SJSA1 (cell line): ENCODE data around the gene RBM11. TPM values are rescaled to one million over a fixed set of nuclear protein-coding genes. Genes with fewer than 3 reads are reported as not detected.
A peak's percentile ranks its signal among the peaks of the same experiment; 100 is the strongest.
"Not testable (repeated sequence)": the region's sequence is repeated elsewhere in the genome, so short reads cannot be mapped to it uniquely, and the experiment has no call there.

Experiments
- DNase-seq, 2 experiments: peaks; one replicate each; pipeline ENCODE4 v3.0.0-alpha.2; 2015 to 2020; ENCODE audit warnings: low spot score in 2 of 2, low read depth in 1 of 2
- H3K27ac ChIP-seq: fragments of 250-450 bp; sonication (Bioruptor Pico); 2 replicates; pipeline ENCODE4 v1.5.1; 2020; ENCODE audit warnings: mild to moderate bottlenecking, moderate library complexity
- H3K27me3 ChIP-seq: fragments of 250-450 bp; sonication (Bioruptor Pico); replicated peaks from 2 replicates; pipeline ENCODE4 v1.5.1; 2020; ENCODE audit warnings: mild to moderate bottlenecking, moderate library complexity
- H3K36me3 ChIP-seq: fragments of 250-450 bp; sonication (Bioruptor Pico); 2 replicates; pipeline ENCODE4 v1.5.1; 2020; ENCODE audit warnings: mild to moderate bottlenecking
- H3K4me1 ChIP-seq: fragments of 250-450 bp; sonication (Bioruptor Pico); replicated peaks from 2 replicates; pipeline ENCODE4 v1.6.1; 2021; ENCODE audit warnings: mild to moderate bottlenecking
- H3K4me3 ChIP-seq: fragments of 250-450 bp; sonication (Bioruptor Pico); 2 replicates; pipeline ENCODE4 v1.5.1; 2020; ENCODE audit warnings: mild to moderate bottlenecking
- H3K9me3 ChIP-seq: fragments of 250-450 bp; sonication (Bioruptor Pico); replicated peaks from 2 replicates; pipeline ENCODE4 v1.5.1; 2020; ENCODE audit warnings: mild to moderate bottlenecking
- total RNA-seq: library from RNA; depleted of rRNA; stranded (reverse); fragments of >200 nt; shearing (Covaris generic); gene quantifications from 2 replicates; pipeline ENCODE4 v1.2.3, GENCODE V29; 2014; rRNA removed

The RBM11 gene
- total RNA-seq: not detected in 2 replicates

- Histone ChIP-seq H3K4me1 (no peaks in the 10 kb centered on the region), H3K9me3 (no peaks in the 10 kb centered on the region), H3K27ac (no peak within 1 kb of the TSS), H3K36me3 (no peaks in the 10 kb centered on the region), H3K4me3 (peak within 1 kb of the TSS; percentile 6; the same call in 1 of the 2 replicates), H3K27me3 (no peaks in the 10 kb centered on the region)
- peak; percentile 16 to 44 for DNase-seq
Observed at GRCh38 chr21:14215971-14216641, at the start of gene RBM11. TSS of gene RBM11 (plus strand) at chr21:14216157. CDS start at chr21:14216187, 30 bp downstream.

- H3K4me3 ChIP-seq, DNase-seq: not testable (repeated sequence)
Observed at GRCh38 chr21:14166463-14167223, 49.3 kb upstream of the RBM11 start.

GRCh38 chr21:14206222-14206621 lies 9.7 kb upstream of the RBM11 start:
- H3K9me3 ChIP-seq: no peaks in the 10 kb centered on the region
- H3K4me3 ChIP-seq: no peak overlapping the region
- H3K27ac ChIP-seq: no peak overlapping the region
- H3K4me1 ChIP-seq: no peaks in the 10 kb centered on the region
- DNase-seq: no peak
- H3K27me3 ChIP-seq: no peaks in the 10 kb centered on the region
- no peaks in the 10 kb centered on the region for H3K36me3 ChIP-seq

More at GRCh38 chr21:14166463-14167223, 49.3 kb upstream of the RBM11 start:
- H3K27me3 ChIP-seq, H3K27ac ChIP-seq, H3K4me1 ChIP-seq, H3K9me3 ChIP-seq, H3K36me3 ChIP-seq: not testable (repeated sequence)

GRCh38 chr21:14210738-14211137 lies 5.2 kb upstream of the RBM11 start, which contains the start of gene LIPI:
TSS of gene LIPI (minus strand) at chr21:14210955. CDS start at chr21:14210845, 110 bp downstream.
- Histone ChIP-seq H3K36me3 (no peaks in the 10 kb centered on the region), H3K4me3 (no peak within 1 kb of the TSS), H3K9me3 (no peaks in the 10 kb centered on the region), H3K27ac (no peak within 1 kb of the TSS), H3K4me1 (no peaks in the 10 kb centered on the region), H3K27me3 (no peaks in the 10 kb centered on the region)
- DNase-seq: no peak

- Histone ChIP-seq H3K4me3 (no peak overlapping the region), H3K4me1 (no peaks in the 10 kb centered on the region), H3K27ac (no peak overlapping the region), H3K27me3 (no peaks in the 10 kb centered on the region), H3K9me3 (no peaks in the 10 kb centered on the region), H3K36me3 (no peaks in the 10 kb centered on the region)
- no peak for DNase-seq
Observed at GRCh38 chr21:14213164-14213563, 2.8 kb upstream of the RBM11 start.

GRCh38 chr21:14223365-14223764 lies 7.4 kb downstream of the RBM11 start:
- Histone ChIP-seq H3K27me3 (no peaks in the 10 kb centered on the region), H3K9me3 (no peaks in the 10 kb centered on the region), H3K4me1 (no peaks in the 10 kb centered on the region), H3K27ac (no peak overlapping the region), H3K4me3 (no peak overlapping the region), H3K36me3 (no peaks in the 10 kb centered on the region)
- no peak for DNase-seq

GRCh38 chr21:14229399-14229798 lies 13.4 kb downstream of the RBM11 start:
- H3K27me3 ChIP-seq: no peaks in the 10 kb centered on the region
- no peak overlapping the region for H3K27ac ChIP-seq
- H3K4me1 ChIP-seq: no peaks in the 10 kb centered on the region
- no peaks in the 10 kb centered on the region for H3K9me3 ChIP-seq
- DNase-seq: no peak
- H3K36me3 ChIP-seq: no peaks in the 10 kb centered on the region
- H3K4me3 ChIP-seq: no peak overlapping the region

- no peak for DNase-seq
- Histone ChIP-seq H3K4me3 (no peak overlapping the region), H3K27ac (no peak overlapping the region), H3K9me3 (no peaks in the 10 kb centered on the region), H3K36me3 (no peaks in the 10 kb centered on the region), H3K27me3 (no peaks in the 10 kb centered on the region), H3K4me1 (no peaks in the 10 kb centered on the region)
Observed at GRCh38 chr21:14235101-14235500, 19.1 kb downstream of the RBM11 start.

- no peak for DNase-seq
- Histone ChIP-seq H3K9me3 (no peaks in the 10 kb centered on the region), H3K36me3 (no peaks in the 10 kb centered on the region), H3K27ac (no peak overlapping the region), H3K4me3 (no peak overlapping the region), H3K4me1 (no peaks in the 10 kb centered on the region), H3K27me3 (no peaks in the 10 kb centered on the region)
Observed at GRCh38 chr21:14236180-14236579, 20.2 kb downstream of the RBM11 start.

- Histone ChIP-seq H3K27me3 (no peaks in the 10 kb centered on the region), H3K9me3 (no peaks in the 10 kb centered on the region; the same call in 1 of the 2 replicates), H3K36me3 (no peaks in the 10 kb centered on the region), H3K27ac (no peak overlapping the region), H3K4me3 (no peak overlapping the region), H3K4me1 (no peaks in the 10 kb centered on the region)
- no peak for DNase-seq
Observed at GRCh38 chr21:14239281-14239680, 23.3 kb downstream of the RBM11 start.

- no peak for DNase-seq
- Histone ChIP-seq H3K27me3 (no peaks in the 10 kb centered on the region), H3K36me3 (no peaks in the 10 kb centered on the region), H3K27ac (no peak overlapping the region), H3K4me1 (no peaks in the 10 kb centered on the region), H3K4me3 (no peak overlapping the region), H3K9me3 (no peaks in the 10 kb centered on the region; the same call in 1 of the 2 replicates)
Observed at GRCh38 chr21:14241297-14241696, 25.3 kb downstream of the RBM11 start.

- DNase-seq: no peak
- Histone ChIP-seq H3K9me3 (no peaks in the 10 kb centered on the region; the same call in 1 of the 2 replicates), H3K4me1 (no peaks in the 10 kb centered on the region), H3K4me3 (no peak overlapping the region), H3K36me3 (no peaks in the 10 kb centered on the region), H3K27ac (no peak overlapping the region), H3K27me3 (no peaks in the 10 kb centered on the region)
Observed at GRCh38 chr21:14243461-14243860, 27.5 kb downstream of the RBM11 start.

GRCh38 chr21:14243874-14244273 lies 27.9 kb downstream of the RBM11 start:
- Histone ChIP-seq H3K27me3 (no peaks in the 10 kb centered on the region), H3K27ac (no peak overlapping the region), H3K4me3 (no peak overlapping the region), H3K9me3 (no peaks in the 10 kb centered on the region; the same call in 1 of the 2 replicates), H3K36me3 (no peaks in the 10 kb centered on the region), H3K4me1 (no peaks in the 10 kb centered on the region)
- no peak for DNase-seq

GRCh38 chr21:14244911-14245310 lies 29.0 kb downstream of the RBM11 start:
- no peaks in the 10 kb centered on the region for H3K4me1 ChIP-seq
- no peaks in the 10 kb centered on the region for H3K27me3 ChIP-seq
- H3K36me3 ChIP-seq: no peaks in the 10 kb centered on the region
- DNase-seq: no peak
- no peak overlapping the region for H3K27ac ChIP-seq
- no peak overlapping the region for H3K4me3 ChIP-seq
- H3K9me3 ChIP-seq: no peaks in the 10 kb centered on the region; the same call in 1 of the 2 replicates
